HCT116 (cell line): ENCODE data around the gene WIZ. TPM values are rescaled to one million over a fixed set of nuclear protein-coding genes. Genes with fewer than 3 reads are reported as not detected.

Experiments used
- ATAC-seq: fragments of 200-7000 bp; cut with Tn5 transposase; 2 replicates; pipeline ENCODE4 v1.9.1; 2020; ENCODE audit warnings: mild to moderate bottlenecking, moderate library complexity
- BruUV-seq: library from RNA; stranded (reverse); fragments of 400-500 nt; replicated peaks from 2 replicates; lab custom pipeline; 2021; lab: Mats Ljungman, UMichigan
- CTCF ChIA-PET: fragments of 300-600 bp; sonication (Branson Sonifier 250); formaldehyde crosslinking; loops from one replicate; lab custom pipeline; 2021; ENCODE audit warnings: antibody characterized with exemption; lab: Charles Lee
- POLR2A ChIA-PET: fragments of 300-600, 350-600 bp; sonication (Branson Sonifier 250); formaldehyde crosslinking; loops from one replicate; lab custom pipeline; 2021; ENCODE audit warnings: antibody characterized with exemption; lab: Charles Lee
- RAD21 ChIA-PET, 2 experiments: fragments of 300-600 bp; sonication (Branson Sonifier 250); formaldehyde crosslinking; loops; one replicate each; lab custom pipeline; 2023; ENCODE audit warnings: low total read pairs in 2 of 2; ENCODE audit not compliant: uncharacterized antibody in 2 of 2, unreplicated experiment in 2 of 2, low non-redundant PET in 1 of 2; lab: Charles Lee
- DNase-seq: peaks from one replicate; pipeline ENCODE4 v3.0.0-alpha.2; 2010; ENCODE audit warnings: low read depth, low spot score
- H2AFZ ChIP-seq: fragments of 200-600 bp; shearing (Covaris generic), sonication (generic); 2 replicates; pipeline ENCODE4 v1.6.1; 2017; ENCODE audit warnings: low read depth, mixed run types, mixed read lengths, antibody characterized with exemption, low read length; ENCODE audit not compliant: poor library complexity, severe bottlenecking
- H3K27ac ChIP-seq: 2 replicates; pipeline ENCODE4 v1.5.1; 2012; ENCODE audit warnings: low read depth, low read length
- H3K27me3 ChIP-seq: fragments of 200-600 bp; sonication (generic); 2 replicates; pipeline ENCODE4 v1.6.1; 2016; ENCODE audit warnings: mixed run types, low read length, mixed read lengths; ENCODE audit not compliant: insufficient read depth
- H3K36me3 ChIP-seq, 2 experiments: fragments of 200-500 bp in 1 of 2; fragments of 200-600 bp in 1 of 2; sonication (Bioruptor generic) in 1 of 2; sonication (generic) in 1 of 2; 2 replicates each; pipeline versions ENCODE4 v1.5.1 to v1.6.1; 2014 to 2016; ENCODE audit warnings: low read length in 2 of 2, inconsistent platforms in 1 of 2, mixed read lengths in 1 of 2, mixed run types in 1 of 2; ENCODE audit not compliant: insufficient read depth in 2 of 2, control insufficient read depth in 1 of 2
- H3K4me1 ChIP-seq, 2 experiments: fragments of 200-600 bp in 1 of 2; sonication (generic) in 1 of 2; 2 replicates each; pipeline versions ENCODE4 v1.5.1 to v1.6.1; 2012 to 2017; ENCODE audit warnings: low read length in 2 of 2, inconsistent platforms in 1 of 2, mild to moderate bottlenecking in 1 of 2, mixed read lengths in 1 of 2, mixed run types in 1 of 2, moderate library complexity in 1 of 2; ENCODE audit not compliant: insufficient read depth in 2 of 2, control insufficient read depth in 1 of 2
- H3K4me2 ChIP-seq: fragments of 200-600 bp; sonication (generic); 2 replicates; pipeline ENCODE4 v1.6.1; 2017; ENCODE audit warnings: mixed run types, low read length, mixed read lengths
- H3K4me3 ChIP-seq, 2 experiments: fragments of 200-600 bp in 1 of 2; sonication (generic) in 1 of 2; replicated peaks in 1 of 2; 2 replicates each; pipeline ENCODE4 v1.5.1; 2011 to 2016; ENCODE audit warnings: low read length in 2 of 2, control low read depth in 1 of 2, low read depth in 1 of 2, mild to moderate bottlenecking in 1 of 2, mixed read lengths in 1 of 2, mixed run types in 1 of 2
- H3K79me2 ChIP-seq: fragments of 200-600 bp; sonication (generic); 2 replicates; pipeline ENCODE4 v1.6.1; 2017; ENCODE audit warnings: mild to moderate bottlenecking, mixed run types, low read length, moderate library complexity, mixed read lengths; ENCODE audit not compliant: insufficient read depth
- H3K9ac ChIP-seq: fragments of 200-600 bp; sonication (generic); 2 replicates; pipeline ENCODE4 v1.6.1; 2016; ENCODE audit warnings: low read length, mixed read lengths
- H3K9me2 ChIP-seq: fragments of 200-600 bp; sonication (generic), shearing (Covaris generic); 2 replicates; pipeline ENCODE4 v1.6.1; 2017; ENCODE audit warnings: mixed run types, mild to moderate bottlenecking, moderate library complexity; ENCODE audit not compliant: insufficient read depth
- H3K9me3 ChIP-seq, 2 experiments: fragments of 200-500 bp in 1 of 2; fragments of 200-600 bp in 1 of 2; sonication (Bioruptor generic) in 1 of 2; sonication (generic) in 1 of 2; 2 replicates each; pipeline ENCODE4 v1.6.1; 2014 to 2017; ENCODE audit warnings: low read length in 2 of 2, mixed read lengths in 2 of 2, inconsistent platforms in 1 of 2, low read depth in 1 of 2, mild to moderate bottlenecking in 1 of 2, mixed run types in 1 of 2, moderate library complexity in 1 of 2; ENCODE audit not compliant: control insufficient read depth in 1 of 2, insufficient read depth in 1 of 2
- H4K20me1 ChIP-seq: fragments of 200-600 bp; sonication (generic), shearing (Covaris generic); 2 replicates; pipeline ENCODE4 v1.6.1; 2017; ENCODE audit warnings: mixed run types, mild to moderate bottlenecking, moderate library complexity; ENCODE audit not compliant: insufficient read depth
- ATF3 ChIP-seq: IDR thresholded peaks from 2 replicates; pipeline ENCODE4 v1.6.1; 2012
- CBX3 ChIP-seq: IDR thresholded peaks from 2 replicates; pipeline ENCODE4 v1.6.1; 2012; ENCODE audit warnings: low read depth
- CEBPB ChIP-seq: IDR thresholded peaks from 2 replicates; pipeline ENCODE4 v1.6.1; 2012; ENCODE audit warnings: low read depth
- CTCF ChIP-seq, 3 experiments: fragments of 200-600 bp in 1 of 3; sonication (generic) in 1 of 3; IDR thresholded peaks in 2 of 3; conservative IDR thresholded peaks in 1 of 3; 2 replicates each; pipeline ENCODE4 v1.5.1; 2012 to 2017; ENCODE audit warnings: low read depth in 2 of 3, low read length in 2 of 3, antibody characterized with exemption in 1 of 3, borderline replicate concordance in 1 of 3, control low read depth in 1 of 3, mild to moderate bottlenecking in 1 of 3, mixed read lengths in 1 of 3, mixed run types in 1 of 3, moderate library complexity in 1 of 3; ENCODE audit not compliant: insufficient read depth in 1 of 3
- EGR1 ChIP-seq: IDR thresholded peaks from 2 replicates; pipeline ENCODE4 v1.6.1; 2012; ENCODE audit warnings: low read depth
- ELF1 ChIP-seq: IDR thresholded peaks from 2 replicates; pipeline ENCODE4 v1.6.1; 2012; ENCODE audit warnings: low read depth, borderline replicate concordance
- RAD21 ChIP-seq: IDR thresholded peaks from 2 replicates; pipeline ENCODE4 v1.6.1; 2012; ENCODE audit warnings: low read depth, mild to moderate bottlenecking
- SP1 ChIP-seq: IDR thresholded peaks from 2 replicates; pipeline ENCODE4 v1.6.1; 2012; ENCODE audit warnings: low read depth
- SRF ChIP-seq: IDR thresholded peaks from 2 replicates; pipeline ENCODE4 v1.6.1; 2012; ENCODE audit warnings: low read depth
- intact Hi-C: fragments of 100-400 bp; cut with micrococcal nuclease; formaldehyde crosslinking; loops from 2 replicates; pipeline ENCODE4 v1.10.0; 2022
- total RNA-seq: library from RNA; stranded (reverse); gene quantifications from one replicate; pipeline ENCODE4 v1.2.1, GENCODE V29; 2021; ENCODE audit not compliant: unreplicated experiment

The WIZ gene
- total RNA-seq, 1 experiment from 2014 or later: 28.4 TPM

GRCh38 chr19:15421136-15421695, 28.5 kb downstream of the WIZ start:
- no peaks in the 10 kb centered on the region for H3K9me2 ChIP-seq
- no peak overlapping the region for H3K9ac ChIP-seq
- BruUV-seq: no TSS peak
- ChIA-PET RAD21 (no interaction called here), CTCF (interaction anchor here (5.7 kb wide), 1 partner anchor 134 kb away, joined by 68 read pairs; no protein-coding TSS in a partner anchor), POLR2A (interaction anchor here (3.0 kb wide), 1 partner anchor 42 kb away, joined by 22 read pairs; the partner anchor contains the start of gene AKAP8)
- no peaks in the 10 kb centered on the region for H4K20me1 ChIP-seq
- no peaks in the 10 kb centered on the region for H3K27me3 ChIP-seq
- no peak overlapping the region for H2AFZ ChIP-seq
- H3K4me2 ChIP-seq: no peak overlapping the region
- no peak for TF ChIP-seq EGR1
- TF ChIP-seq SRF: no peak
- no peak for TF ChIP-seq CBX3
- no peak for TF ChIP-seq RAD21
- no peak for TF ChIP-seq ELF1
- no peak for TF ChIP-seq SP1
- TF ChIP-seq ATF3: no peak
- TF ChIP-seq CEBPB: no peak
- intact Hi-C loops: no loop called here
- H3K27ac ChIP-seq: no peak overlapping the region
- no peaks in the 10 kb centered on the region for H3K9me3 ChIP-seq
- peaks cover 15 to 16% of the 10 kb centered on the region in 2 experiments; a peak in 3 of 4 replicates for H3K4me1 ChIP-seq
- ATAC-seq (no peak), DNase-seq (no peak)
- no peak overlapping the region for H3K4me3 ChIP-seq
- H3K79me2 ChIP-seq: peaks cover 29% of the 10 kb centered on the region
- H3K36me3 ChIP-seq: peaks cover 14 to 29% of the 10 kb centered on the region in 2 experiments; a peak in 3 of 4 replicates

GRCh38 chr19:15419413-15420025, 30.2 kb downstream of the WIZ start:
- Histone ChIP-seq H4K20me1 (no peaks in the 10 kb centered on the region; the same call in 1 of the 2 replicates), H3K4me3 (peak overlapping the region; percentile 36 to 100), H3K9ac (peak overlapping the region; percentile 46), H3K4me1 (peaks cover 15 to 16% of the 10 kb centered on the region in 2 experiments; a peak in 3 of 4 replicates), H3K27ac (no peak overlapping the region), H2AFZ (no peak overlapping the region), H3K36me3 (peaks cover 14 to 20% of the 10 kb centered on the region in 2 experiments; a peak in 3 of 4 replicates), H3K9me2 (no peaks in the 10 kb centered on the region), H3K27me3 (no peaks in the 10 kb centered on the region), H3K79me2 (peaks cover 41% of the 10 kb centered on the region), H3K4me2 (peak overlapping the region; percentile 85), H3K9me3 (no peaks in the 10 kb centered on the region)
- DNase-seq (no peak), ATAC-seq (no peak)
- CTCF ChIA-PET: interaction anchor here (0.7 to 5.7 kb wide), 11 partner anchors 13 to 258 kb away, joined by 3 to 68 read pairs (median 4); partner anchors contain the start of gene AKAP8
- intact Hi-C loops: loop anchor here (1.0 to 2.0 kb wide), 2 partner anchors 39 to 137 kb away; no protein-coding TSS in a partner anchor
- RAD21 ChIA-PET: interaction anchor here (0.5 to 1.5 kb wide), 6 partner anchors 15 to 328 kb away, joined by 3 to 9 read pairs (median 4); partner anchors contain the start of gene AKAP8 (in 1 of the 2)
- TF ChIP-seq CTCF (IDR thresholded peaks at IDR 0.05 in 2 of 3, conservative IDR thresholded peaks at IDR 0.05 in 1 of 3; ENCODE audit: borderline replicate concordance in 1 of 3, insufficient read depth in 1 of 3, low read depth in 2 of 3, low read length in 2 of 3) (0 out of 6 replicates have a peak, but pooled peaks of 2 of the 3 experiments have one; percentile 3 to 12), EGR1 (no peak)
- POLR2A ChIA-PET: interaction anchor here (0.6 to 3.0 kb wide), 15 partner anchors 10 to 656 kb away, joined by 3 to 22 read pairs (median 4); partner anchors contain the start of genes AKAP8 and TPM4
- BruUV-seq: no TSS peak
